ENCODE data around the gene SLFN12L.

SLFN12L gene

GRCh38 chr17:35428229-35428628 is 109.2 kb downstream of the SLFN12L start:
- no peak for DNase-seq

GRCh38 chr17:35423761-35424160 is 113.7 kb downstream of the SLFN12L start:
- DNase-seq, result no peak
